Measurements from ENCODE around the gene CLEC11A.

DNA sequence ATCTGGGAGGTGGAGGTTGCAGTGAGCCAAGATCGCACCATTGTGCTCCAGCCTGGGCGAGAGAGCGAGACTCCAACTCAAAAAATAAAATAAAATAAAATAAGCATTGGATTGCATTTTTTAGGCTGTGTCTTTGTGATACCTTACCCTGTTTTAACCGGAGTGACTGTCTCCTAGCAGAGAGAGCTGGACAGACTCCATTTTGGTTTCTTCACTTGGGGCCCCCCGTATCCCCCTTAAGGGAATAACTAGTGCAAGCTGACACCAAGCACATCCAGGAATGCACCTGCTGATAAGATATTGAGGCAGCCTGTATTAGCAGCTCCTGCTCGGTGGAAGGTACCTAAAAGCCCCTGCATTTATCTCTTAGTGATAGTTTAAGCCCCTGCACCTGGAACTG is 26.3 kb downstream of the CLEC11A start:
- TF ChIP-seq, protein P1, sequence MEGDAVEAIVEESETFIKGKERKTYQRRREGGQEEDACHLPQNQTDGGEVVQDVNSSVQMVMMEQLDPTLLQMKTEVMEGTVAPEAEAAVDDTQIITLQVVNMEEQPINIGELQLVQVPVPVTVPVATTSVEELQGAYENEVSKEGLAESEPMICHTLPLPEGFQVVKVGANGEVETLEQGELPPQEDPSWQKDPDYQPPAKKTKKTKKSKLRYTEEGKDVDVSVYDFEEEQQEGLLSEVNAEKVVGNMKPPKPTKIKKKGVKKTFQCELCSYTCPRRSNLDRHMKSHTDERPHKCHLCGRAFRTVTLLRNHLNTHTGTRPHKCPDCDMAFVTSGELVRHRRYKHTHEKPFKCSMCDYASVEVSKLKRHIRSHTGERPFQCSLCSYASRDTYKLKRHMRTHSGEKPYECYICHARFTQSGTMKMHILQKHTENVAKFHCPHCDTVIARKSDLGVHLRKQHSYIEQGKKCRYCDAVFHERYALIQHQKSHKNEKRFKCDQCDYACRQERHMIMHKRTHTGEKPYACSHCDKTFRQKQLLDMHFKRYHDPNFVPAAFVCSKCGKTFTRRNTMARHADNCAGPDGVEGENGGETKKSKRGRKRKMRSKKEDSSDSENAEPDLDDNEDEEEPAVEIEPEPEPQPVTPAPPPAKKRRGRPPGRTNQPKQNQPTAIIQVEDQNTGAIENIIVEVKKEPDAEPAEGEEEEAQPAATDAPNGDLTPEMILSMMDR (IDR thresholded peaks at IDR 0.05): no peak
- TF ChIP-seq POLR2AphosphoS5 (IDR thresholded peaks at IDR 0.05; ENCODE audit: insufficient read depth in 1 of 2, low read depth in 1 of 2) (no peak), POLR2A (IDR thresholded peaks at IDR 0.05) (no peak)
